GM18511 (cell line): ENCODE measurements around the gene ZNF277.
"Not testable (repeated sequence)": the region's sequence is repeated elsewhere in the genome, so short reads cannot be mapped to it uniquely, and the experiment has no call there.

Source experiments
- ATAC-seq: cut with Tn5 transposase; IDR thresholded peaks from one replicate; pipeline ENCODE4 v1.9.1; 2021; ENCODE audit warnings: mild to moderate bottlenecking, moderate library complexity; ENCODE audit not compliant: unreplicated experiment

Gene ZNF277

DNA sequence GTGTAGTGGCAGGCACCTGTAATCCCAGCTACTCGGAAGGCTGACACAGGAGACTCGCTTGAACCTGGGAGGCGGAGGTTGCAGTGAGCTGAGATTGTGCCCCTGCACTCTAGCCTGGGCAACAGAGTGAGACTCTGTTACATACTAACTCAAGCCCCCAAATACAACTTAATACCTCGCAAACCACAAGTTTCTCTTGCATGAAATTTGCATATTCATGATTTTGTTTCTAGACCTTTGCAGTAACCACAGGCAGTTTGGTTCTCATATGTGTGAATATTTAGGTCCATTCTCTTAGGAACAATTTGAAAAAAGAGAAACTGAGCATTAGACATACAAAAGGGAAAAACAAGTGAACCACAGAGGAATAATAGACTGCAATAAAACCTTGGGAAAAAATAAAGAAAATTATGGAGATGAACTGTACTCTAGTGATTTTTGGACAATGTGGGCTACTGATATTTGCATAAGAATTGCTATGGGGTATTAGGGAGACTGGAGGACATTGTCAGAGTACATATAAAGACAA lies 77.0 kb downstream of the ZNF277 start:
- peak; percentile 77 for ATAC-seq

DNA sequence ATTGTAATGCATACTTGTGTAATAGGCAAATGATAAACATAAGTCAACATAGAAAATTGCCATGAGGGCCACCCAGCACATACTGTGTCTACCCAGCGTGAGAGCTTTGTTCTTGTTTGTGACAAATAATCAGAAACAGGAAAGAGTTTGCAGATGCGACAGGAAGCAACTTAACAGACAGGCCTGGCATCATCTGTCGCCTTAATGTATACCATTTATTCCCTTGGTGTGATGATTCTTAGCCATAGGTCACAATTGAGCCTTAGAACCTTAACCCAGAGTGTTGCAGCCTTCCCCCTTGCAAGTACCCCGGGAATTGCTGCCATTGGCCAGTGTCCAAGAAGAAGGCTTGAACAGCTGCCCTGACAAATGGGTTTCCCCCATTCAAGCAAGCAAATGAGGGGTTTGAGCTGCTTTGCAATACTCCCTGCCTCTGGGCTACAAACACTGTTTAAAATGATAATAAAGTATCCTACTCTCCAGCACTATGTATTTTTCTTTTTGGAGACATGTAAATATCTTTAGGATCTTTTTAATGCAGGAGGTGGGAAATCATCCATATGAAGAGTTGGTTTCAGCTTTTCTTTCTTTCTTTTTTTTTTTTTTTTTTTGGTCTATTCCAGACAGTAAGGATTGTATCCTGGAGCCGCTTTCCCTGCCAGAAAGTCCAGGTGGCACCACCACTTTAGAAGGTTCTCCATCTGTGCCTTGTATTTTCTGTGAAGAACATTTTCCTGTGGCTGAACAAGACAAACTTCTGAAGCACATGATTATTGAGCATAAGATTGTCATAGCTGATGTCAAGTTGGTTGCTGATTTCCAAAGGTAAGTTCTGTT lies 80.0 kb downstream of the ZNF277 start:
- ATAC-seq = peak; percentile 41

DNA sequence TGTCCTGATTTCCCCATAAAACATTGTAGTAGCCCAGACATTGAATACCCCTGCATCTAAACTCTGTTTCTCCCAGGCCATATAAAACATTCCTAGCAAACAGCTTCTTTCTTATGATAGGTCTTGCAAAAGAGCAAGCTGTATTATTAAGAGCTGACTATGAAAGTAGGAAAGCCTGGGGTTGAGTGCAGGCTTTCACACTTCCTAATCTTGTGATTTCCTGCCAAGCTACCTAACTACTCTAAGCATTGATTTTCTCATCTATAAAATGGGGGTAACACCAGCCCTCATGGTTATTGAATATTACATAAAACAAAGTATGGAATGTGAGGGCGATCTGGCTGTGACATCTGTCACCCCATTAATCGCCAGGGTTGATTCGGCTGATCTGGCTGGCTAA lies 81.8 kb downstream of the ZNF277 start:
- no peak for ATAC-seq

GRCh38 chr7:112290065-112290464 lies 83.6 kb downstream of the ZNF277 start:
- no peak for ATAC-seq

GRCh38 chr7:112292162-112292561 lies 85.7 kb downstream of the ZNF277 start:
- ATAC-seq = no peak

- no peak for ATAC-seq
Observed at GRCh38 chr7:112293416-112293815, 86.9 kb downstream of the ZNF277 start.

DNA sequence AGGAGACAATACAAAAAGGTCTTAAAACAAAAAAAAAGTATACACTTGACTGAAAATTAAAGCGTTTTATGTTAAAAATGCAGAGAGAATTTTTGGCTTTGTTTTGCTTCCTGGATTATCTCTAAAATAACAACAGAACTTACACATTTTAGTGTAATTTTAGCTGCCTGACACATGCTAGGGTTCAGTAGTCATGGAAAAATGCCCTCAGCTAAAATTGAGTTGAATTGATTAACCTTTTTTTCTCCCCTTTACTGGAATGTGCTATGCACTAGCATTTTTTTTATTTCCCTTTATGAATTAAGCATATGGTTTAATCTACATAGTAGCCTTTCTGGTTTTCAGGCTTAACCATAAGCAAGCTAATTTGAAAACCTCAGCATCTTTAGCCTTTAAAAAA lies 89.9 kb downstream of the ZNF277 start:
- no peak for ATAC-seq

DNA sequence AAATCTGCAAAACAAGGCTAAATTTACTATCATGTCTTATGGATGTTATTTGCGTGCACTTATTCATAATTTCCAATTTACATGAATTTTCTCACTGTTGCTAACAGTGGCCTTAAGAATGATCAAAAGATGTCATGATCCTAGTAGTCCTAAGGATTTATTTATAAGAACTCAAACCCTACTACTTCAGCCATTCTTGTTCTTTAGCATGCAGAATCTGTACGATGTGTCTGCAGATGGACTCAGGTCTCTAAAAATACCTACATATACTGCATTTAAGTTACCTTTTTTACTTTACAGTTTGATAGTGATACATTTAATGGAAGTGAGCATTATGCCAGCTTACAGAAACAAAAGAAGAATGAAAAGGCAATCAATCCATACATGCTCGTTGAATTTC lies 91.2 kb downstream of the ZNF277 start:
- ATAC-seq = no peak

GRCh38 chr7:112298543-112299100 lies 92.1 kb downstream of the ZNF277 start:
- no peak for ATAC-seq

DNA sequence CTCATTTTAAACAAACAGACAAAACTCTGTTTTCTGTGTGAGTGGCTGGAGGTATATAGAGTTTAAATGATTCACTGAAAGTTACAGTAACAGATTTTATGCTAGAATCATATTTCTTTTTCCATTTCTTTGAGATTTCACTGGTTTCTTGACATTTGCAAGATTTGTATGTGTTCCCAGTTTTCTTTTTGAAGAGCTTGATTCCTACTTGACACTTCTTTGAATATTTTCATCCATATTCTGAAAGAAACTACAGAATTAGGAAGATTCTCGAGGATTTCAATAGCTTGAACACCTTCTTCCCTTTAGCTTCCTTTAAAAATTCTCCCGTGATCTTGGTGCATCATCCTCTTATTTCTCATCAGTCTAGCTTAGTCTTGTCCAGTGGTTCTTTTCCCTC lies 93.6 kb downstream of the ZNF277 start:
- no peak for ATAC-seq

- ATAC-seq = no peak
Observed at GRCh38 chr7:112300831-112301407, 94.4 kb downstream of the ZNF277 start.

- no peak for ATAC-seq
Observed at GRCh38 chr7:112302566-112302965, 96.1 kb downstream of the ZNF277 start.

GRCh38 chr7:112306903-112307302 lies 100.4 kb downstream of the ZNF277 start:
- ATAC-seq = no peak

DNA sequence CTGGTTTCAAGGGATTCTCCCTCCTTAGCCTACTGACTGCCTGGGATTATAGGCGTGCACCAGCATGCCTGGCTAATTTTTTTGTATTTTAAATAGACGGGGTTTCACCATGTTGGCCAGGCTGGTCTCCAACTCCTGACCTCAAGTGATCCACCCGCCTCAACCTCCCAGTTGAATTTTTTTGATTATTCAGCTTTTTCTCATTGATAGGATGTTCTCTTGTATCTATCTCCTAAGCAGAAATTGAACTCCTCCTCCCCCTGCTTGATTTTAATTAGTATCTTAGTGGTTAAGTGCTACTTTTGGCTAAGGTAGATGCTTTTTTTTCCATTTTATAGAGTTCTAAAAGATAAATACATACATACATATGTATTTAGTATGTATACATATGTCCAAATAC lies 101.0 kb downstream of the ZNF277 start:
- ATAC-seq = no peak

DNA sequence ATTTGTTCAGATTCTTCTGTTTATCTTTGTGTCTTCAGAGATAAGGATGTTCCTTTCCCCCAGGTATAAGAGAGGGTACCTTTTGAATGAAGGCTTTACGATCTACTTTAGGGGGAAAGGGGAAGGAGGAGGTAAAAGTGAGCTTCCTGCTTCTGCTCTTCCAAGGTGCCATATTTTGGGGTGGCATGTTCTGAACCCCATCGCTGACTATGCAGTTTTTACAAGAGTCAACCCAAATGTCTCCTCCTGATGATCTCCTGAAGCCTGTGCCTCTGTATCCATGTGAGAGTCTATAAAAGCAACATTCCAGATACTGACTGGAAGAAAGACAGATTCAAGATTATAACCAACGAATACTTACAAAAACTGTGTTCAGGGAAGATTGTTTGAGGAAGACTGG lies 102.5 kb downstream of the ZNF277 start:
- no peak for ATAC-seq

DNA sequence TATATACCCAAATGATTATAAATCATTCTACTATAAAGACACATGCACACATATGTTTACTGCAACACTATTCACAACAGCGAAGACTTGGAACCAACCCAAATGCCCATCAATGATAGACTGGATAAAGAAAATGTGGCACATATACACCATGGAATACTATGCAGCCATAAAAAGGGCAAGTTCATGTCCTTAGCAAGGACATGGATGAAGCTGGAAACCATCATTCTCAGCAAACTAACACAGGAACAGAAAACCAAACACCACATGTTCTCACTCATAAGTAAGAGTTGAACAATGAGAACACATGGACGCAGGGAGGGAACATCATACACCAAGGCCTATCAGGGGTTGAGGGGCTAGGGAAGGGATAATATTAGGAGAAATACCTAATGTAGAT lies 110.3 kb downstream of the ZNF277 start:
- ATAC-seq = not testable (repeated sequence)

DNA sequence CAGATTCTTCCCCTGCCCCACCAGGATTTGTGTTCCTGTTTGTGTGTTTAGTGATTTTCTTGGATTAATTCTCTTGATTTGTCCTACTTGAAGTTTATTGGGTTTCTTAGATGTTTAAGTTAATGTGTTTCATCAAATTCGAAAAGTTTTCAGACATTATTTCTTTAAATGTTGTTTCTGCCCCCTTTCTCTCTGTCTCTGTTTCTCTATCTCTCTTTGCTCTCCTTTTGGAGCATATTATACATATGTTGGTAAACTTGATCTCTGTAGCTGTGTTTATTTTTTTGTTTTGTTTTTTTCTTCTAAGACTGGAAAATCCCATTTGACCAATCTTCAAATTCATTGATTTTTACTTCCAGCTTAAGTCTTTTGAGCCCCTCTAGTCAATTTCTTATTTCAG lies 115.6 kb downstream of the ZNF277 start:
- no peak for ATAC-seq

- ATAC-seq = no peak
Observed at GRCh38 chr7:112327566-112327965, 121.1 kb downstream of the ZNF277 start.

DNA sequence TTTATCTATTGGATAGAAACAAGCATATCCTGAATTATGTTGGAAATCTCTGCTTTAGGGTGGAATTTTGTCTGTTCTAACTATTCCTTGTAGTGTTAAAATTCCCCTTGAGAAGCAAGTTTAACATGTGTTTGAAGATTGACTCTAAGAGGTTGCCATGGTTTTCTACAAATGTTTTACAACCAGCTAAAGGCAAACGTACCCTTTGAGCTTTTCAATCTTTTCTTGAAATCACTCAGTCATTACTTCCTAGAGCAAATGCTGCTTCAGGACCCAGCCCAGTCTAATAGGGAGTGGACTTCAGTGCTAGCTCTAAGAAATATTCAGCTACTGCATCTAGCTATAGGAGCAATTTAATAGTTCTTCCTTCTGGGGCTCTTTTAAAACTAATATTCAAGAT lies 125.0 kb downstream of the ZNF277 start:
- ATAC-seq = no peak

DNA sequence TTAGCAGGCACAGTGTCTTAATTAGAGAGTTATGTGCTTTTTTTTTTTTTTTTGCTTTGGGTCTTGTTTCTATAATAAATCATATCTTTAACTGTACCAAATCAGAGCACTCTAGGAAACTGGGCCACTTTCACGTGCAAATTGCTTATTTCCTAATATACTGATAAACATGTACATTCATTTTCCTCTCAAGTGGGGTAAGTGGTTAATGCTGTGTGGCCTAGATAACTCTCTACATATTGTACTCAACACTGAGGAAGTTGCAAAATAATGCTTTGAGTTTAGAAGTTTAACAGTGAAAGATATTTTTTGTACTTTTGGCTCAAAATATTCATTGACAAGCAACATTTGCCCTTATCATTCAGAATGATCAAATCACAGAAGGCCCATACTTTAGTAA lies 127.9 kb downstream of the ZNF277 start:
- no peak for ATAC-seq

DNA sequence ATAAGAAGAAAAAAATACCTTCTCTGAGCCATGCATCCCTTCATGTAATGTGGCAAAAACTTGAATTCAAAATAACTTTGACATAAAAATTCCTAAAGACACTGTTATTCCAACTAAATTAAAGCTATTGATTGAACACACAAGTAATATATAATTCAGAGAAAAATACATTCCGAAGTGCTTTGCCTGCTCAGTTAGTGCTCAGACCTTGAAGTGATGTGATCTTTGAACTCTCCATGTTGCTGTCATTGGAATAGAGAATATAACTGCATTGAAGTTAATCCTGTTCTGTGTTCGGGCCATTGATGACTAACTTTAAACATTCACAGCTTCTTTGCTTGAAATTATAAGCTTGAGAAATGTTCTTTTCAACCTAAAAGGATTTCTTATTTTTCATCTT lies 129.8 kb downstream of the ZNF277 start:
- no peak for ATAC-seq

- no peak for ATAC-seq
Observed at GRCh38 chr7:112336936-112337576, 130.6 kb downstream of the ZNF277 start.
